IPS-18c (cell line): ENCODE data around the gene MACROD2.

Source experiments
- H3K4me3 ChIP-seq: 2 replicates; pipeline ENCODE4 v1.7.0; 2013; ENCODE audit warnings: low read depth, mild to moderate bottlenecking, low read length, moderate library complexity; ENCODE audit not compliant: insufficient read depth
- H3K9me3 ChIP-seq: one replicate; pipeline ENCODE4 v1.6.1; 2013; ENCODE audit warnings: mild to moderate bottlenecking, low read length, moderate library complexity; ENCODE audit not compliant: control insufficient read depth, insufficient read depth

MACROD2 gene

GRCh38 chr20:14127514-14128223 lies 132.4 kb downstream of the MACROD2 start:
- no peaks in the 10 kb centered on the region for H3K9me3 ChIP-seq
- H3K4me3 ChIP-seq, result no peak overlapping the region

GRCh38 chr20:14134004-14134403 lies 138.7 kb downstream of the MACROD2 start:
- Histone ChIP-seq H3K9me3 (no peaks in the 10 kb centered on the region), H3K4me3 (no peak overlapping the region)

GRCh38 chr20:14142171-14142570 lies 146.9 kb downstream of the MACROD2 start:
- no peaks in the 10 kb centered on the region for H3K9me3 ChIP-seq
- no peak overlapping the region for H3K4me3 ChIP-seq

- Histone ChIP-seq H3K9me3 (no peaks in the 10 kb centered on the region), H3K4me3 (no peak overlapping the region)
Observed at GRCh38 chr20:14142964-14143627, 147.8 kb downstream of the MACROD2 start.

GRCh38 chr20:14148042-14148441 lies 152.7 kb downstream of the MACROD2 start:
- Histone ChIP-seq H3K9me3 (no peaks in the 10 kb centered on the region), H3K4me3 (no peak overlapping the region)

GRCh38 chr20:14155361-14155760 lies 160.0 kb downstream of the MACROD2 start:
- Histone ChIP-seq H3K4me3 (no peak overlapping the region), H3K9me3 (no peaks in the 10 kb centered on the region)

- Histone ChIP-seq H3K9me3 (peaks cover 4% of the 10 kb centered on the region), H3K4me3 (no peak overlapping the region)
Observed at GRCh38 chr20:14178528-14178927, 183.2 kb downstream of the MACROD2 start.

- H3K4me3 ChIP-seq, result no peak overlapping the region
- H3K9me3 ChIP-seq, result peaks cover 1% of the 10 kb centered on the region
Observed at GRCh38 chr20:14178952-14179351, 183.6 kb downstream of the MACROD2 start.

GRCh38 chr20:14189794-14190402 lies 194.6 kb downstream of the MACROD2 start:
- no peaks in the 10 kb centered on the region for H3K9me3 ChIP-seq
- H3K4me3 ChIP-seq, result no peak overlapping the region

- no peak overlapping the region for H3K4me3 ChIP-seq
- H3K9me3 ChIP-seq, result no peaks in the 10 kb centered on the region
Observed at GRCh38 chr20:14191559-14191958, 196.2 kb downstream of the MACROD2 start.

GRCh38 chr20:14193443-14193842 lies 198.1 kb downstream of the MACROD2 start:
- no peak overlapping the region for H3K4me3 ChIP-seq
- H3K9me3 ChIP-seq, result no peaks in the 10 kb centered on the region

GRCh38 chr20:14193885-14194284 lies 198.6 kb downstream of the MACROD2 start:
- no peak overlapping the region for H3K4me3 ChIP-seq
- H3K9me3 ChIP-seq, result no peaks in the 10 kb centered on the region

GRCh38 chr20:14197097-14197496 lies 201.8 kb downstream of the MACROD2 start:
- Histone ChIP-seq H3K9me3 (no peaks in the 10 kb centered on the region), H3K4me3 (no peak overlapping the region)

GRCh38 chr20:14198416-14198815 lies 203.1 kb downstream of the MACROD2 start:
- no peaks in the 10 kb centered on the region for H3K9me3 ChIP-seq
- no peak overlapping the region for H3K4me3 ChIP-seq

- Histone ChIP-seq H3K4me3 (no peak overlapping the region), H3K9me3 (no peaks in the 10 kb centered on the region)
Observed at GRCh38 chr20:14199111-14199510, 203.8 kb downstream of the MACROD2 start.

- Histone ChIP-seq H3K4me3 (no peak overlapping the region), H3K9me3 (no peaks in the 10 kb centered on the region)
Observed at GRCh38 chr20:14203657-14204056, 208.3 kb downstream of the MACROD2 start.

- Histone ChIP-seq H3K9me3 (no peaks in the 10 kb centered on the region), H3K4me3 (no peak overlapping the region)
Observed at GRCh38 chr20:14207591-14207990, 212.3 kb downstream of the MACROD2 start.

- Histone ChIP-seq H3K4me3 (no peak overlapping the region), H3K9me3 (no peaks in the 10 kb centered on the region)
Observed at GRCh38 chr20:14208956-14209355, 213.6 kb downstream of the MACROD2 start.
